Suprapubic skin (tissue), 4 donors: ENCODE measurements around the gene STX1B.

Experiments
- EP300 ChIP-seq: sonication (generic); formaldehyde crosslinking; IDR thresholded peaks from one replicate; pipeline ENCODE4 v1.6.1; 2017; ENCODE audit warnings: antibody characterized with exemption
- POLR2A ChIP-seq, 2 donors: fragments of 450-650 bp; IDR thresholded peaks; one replicate each; pipeline ENCODE4 v1.6.1; 2017; ENCODE audit warnings: antibody characterized with exemption in 2 of 2, mild to moderate bottlenecking in 2 of 2, moderate library complexity in 2 of 2
- POLR2AphosphoS5 ChIP-seq, 3 donors: sonication (generic); formaldehyde crosslinking; IDR thresholded peaks; one replicate each; pipeline ENCODE4 v1.6.1; 2017; ENCODE audit warnings: antibody characterized with exemption in 3 of 3
- TF ChIP-seq, protein P1 (sequence below), 2 donors: fragments of 200-600 bp in 1 of 2; fragments of 450-650 bp in 1 of 2; sonication (generic) in 1 of 2; IDR thresholded peaks; one replicate each; pipeline ENCODE4 v1.5.1; 2016 to 2019; ENCODE audit warnings: antibody characterized with exemption in 2 of 2, mild to moderate bottlenecking in 1 of 2, moderate library complexity in 1 of 2

DNA sequence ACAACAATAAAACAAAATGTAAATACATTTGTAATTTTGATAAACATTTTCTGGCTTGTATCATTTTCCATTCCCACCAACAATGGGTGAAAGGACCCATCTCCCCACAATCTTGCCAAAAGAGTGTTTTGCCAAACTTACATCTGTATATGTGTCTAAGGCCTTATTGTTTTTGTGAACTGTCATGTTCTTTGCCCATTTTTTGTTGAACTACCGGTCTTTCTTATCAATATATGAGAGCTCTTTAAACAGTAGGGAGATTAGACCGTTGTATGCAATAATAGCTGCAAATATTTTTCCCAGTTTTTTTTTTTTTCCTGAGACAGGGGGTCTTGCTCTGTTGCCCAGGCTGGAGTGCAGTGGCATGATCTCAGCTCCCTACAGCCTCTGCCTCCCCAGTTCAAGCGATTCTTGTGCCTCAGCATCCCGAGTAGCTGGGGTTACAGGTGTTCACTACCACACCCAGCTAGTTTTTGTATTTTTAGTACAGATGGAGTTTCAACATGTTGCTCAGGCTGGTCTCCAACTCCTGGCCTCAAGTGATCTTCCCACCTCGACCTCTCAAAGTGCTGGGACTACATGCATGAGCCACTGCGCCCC, 13.3 kb upstream of the STX1B start:
- TF ChIP-seq, protein P1, sequence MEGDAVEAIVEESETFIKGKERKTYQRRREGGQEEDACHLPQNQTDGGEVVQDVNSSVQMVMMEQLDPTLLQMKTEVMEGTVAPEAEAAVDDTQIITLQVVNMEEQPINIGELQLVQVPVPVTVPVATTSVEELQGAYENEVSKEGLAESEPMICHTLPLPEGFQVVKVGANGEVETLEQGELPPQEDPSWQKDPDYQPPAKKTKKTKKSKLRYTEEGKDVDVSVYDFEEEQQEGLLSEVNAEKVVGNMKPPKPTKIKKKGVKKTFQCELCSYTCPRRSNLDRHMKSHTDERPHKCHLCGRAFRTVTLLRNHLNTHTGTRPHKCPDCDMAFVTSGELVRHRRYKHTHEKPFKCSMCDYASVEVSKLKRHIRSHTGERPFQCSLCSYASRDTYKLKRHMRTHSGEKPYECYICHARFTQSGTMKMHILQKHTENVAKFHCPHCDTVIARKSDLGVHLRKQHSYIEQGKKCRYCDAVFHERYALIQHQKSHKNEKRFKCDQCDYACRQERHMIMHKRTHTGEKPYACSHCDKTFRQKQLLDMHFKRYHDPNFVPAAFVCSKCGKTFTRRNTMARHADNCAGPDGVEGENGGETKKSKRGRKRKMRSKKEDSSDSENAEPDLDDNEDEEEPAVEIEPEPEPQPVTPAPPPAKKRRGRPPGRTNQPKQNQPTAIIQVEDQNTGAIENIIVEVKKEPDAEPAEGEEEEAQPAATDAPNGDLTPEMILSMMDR (IDR thresholded peaks at IDR 0.05): no peak
- no peak for TF ChIP-seq POLR2A (IDR thresholded peaks at IDR 0.05)
- no peak for TF ChIP-seq POLR2AphosphoS5 (IDR thresholded peaks at IDR 0.05)
- no peak for TF ChIP-seq EP300
